GM18526 (cell line): Measurements from ENCODE around the gene OBP2A.

Experiments used
- POLR2A ChIP-seq: IDR thresholded peaks from 3 replicates; pipeline ENCODE4 v1.6.1; 2011; ENCODE audit not compliant: insufficient read length; ENCODE audit errors: extremely low read depth

OBP2A gene

DNA sequence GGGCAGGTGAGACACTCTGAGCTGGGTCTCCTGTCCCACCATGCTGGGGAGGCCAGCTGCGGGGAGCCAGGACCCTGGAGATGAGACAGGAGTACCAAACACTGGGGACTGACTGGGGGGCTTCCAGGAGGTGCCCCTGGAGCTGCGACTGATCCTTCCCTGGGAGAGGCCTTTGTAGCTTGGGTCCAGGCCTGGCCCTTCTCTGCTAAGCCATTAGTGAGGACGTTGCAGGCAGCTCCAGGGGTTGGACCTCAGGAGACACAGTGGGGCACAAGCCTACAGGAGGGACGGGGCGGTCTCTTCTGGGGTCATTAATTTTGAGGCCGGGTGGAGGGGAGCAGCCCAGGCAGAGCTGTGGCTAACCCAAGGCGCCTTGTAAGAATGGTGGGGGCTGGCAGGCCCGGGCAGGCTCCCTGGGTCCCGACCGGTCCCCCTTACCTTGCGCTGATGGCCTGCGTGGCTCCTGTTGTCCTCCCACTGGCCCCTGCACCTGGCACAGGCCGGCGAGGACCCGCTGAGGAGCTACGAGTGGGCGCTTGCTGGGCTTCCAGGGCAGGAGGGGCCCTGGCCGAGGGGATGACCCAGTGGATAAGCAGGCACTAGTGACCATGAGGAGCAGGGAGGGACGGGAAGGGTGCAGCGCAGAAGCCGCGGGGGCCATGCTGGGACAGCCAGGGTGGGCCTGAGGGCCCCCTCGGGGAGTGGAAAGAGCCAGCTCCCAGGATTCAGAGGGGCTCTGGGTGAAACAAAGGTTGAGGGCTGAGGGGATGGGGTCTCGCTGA lies 40.3 kb upstream of the OBP2A start:
- TF ChIP-seq POLR2A, result no peak

DNA sequence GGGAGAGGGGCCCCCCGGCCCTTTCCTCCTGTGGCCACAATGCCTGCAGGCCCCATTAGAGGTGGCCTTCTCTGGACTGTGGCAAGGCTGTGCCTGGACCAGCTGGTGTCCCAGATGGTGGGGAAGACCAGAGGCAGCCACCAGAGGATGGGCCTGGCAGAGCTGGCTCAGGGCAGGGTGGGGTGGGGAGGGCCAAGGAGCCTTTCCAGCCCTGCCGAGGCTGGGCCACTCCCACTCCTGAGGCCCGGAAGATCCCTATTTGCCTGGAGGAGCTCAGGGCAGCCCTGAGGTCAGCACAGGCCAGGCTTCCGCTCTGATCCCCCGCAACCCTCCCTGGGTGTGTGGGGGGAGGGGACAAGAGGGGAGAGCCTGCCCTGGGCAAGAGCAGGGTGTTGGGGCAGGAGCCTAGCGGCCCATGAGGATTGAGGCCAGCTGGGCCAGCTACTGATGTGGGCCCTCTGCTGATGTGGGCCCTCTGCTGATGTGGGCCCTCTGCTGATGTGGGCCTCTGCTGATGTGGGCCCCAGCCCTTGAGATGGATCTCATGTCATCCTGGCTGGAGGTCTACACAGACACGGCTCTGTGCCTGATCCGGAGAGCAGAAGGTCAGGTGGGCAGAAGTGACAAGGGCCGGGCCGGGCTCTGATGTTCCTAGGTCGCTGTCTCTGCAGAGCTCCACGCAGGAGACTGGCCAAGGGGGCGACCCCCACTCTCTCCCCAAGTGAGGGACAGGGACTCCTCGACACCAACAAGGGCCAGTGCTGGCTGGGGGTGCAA lies 39.4 kb upstream of the OBP2A start:
- TF ChIP-seq POLR2A, result no peak

GRCh38 chr9:135507104-135508035 lies 38.6 kb upstream of the OBP2A start:
- TF ChIP-seq POLR2A, result no peak

DNA sequence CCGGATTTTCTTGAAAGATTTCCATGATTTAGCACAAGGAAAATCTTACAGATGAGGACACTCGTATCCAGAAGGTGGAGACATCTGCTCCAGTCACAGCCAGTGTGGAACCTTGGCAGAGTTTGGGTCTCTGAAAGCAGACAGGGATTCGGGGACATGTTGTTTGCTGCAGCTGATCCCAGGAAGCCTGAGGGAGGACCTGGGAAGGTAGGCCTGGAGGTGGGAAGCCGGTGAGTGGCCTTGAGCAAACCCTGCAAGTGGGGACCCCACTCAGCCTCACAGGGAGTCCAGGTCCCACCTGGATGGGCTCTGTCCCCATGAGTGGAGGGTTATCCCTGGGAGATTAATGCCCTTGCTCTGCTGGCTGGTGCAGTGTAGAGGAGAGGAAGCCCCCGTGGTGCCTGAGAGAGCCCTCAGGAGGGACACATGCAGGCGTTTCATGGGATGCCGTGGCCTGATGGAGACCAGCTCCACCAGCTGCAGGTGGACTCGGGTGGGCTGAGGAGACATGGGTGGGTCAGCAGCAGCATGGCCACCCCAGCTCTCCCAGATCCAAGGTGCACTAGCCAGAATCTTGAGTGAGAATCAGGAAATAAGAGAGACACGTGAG lies 37.6 kb upstream of the OBP2A start:
- TF ChIP-seq POLR2A, result no peak

GRCh38 chr9:135509458-135509857 lies 36.5 kb upstream of the OBP2A start:
- TF ChIP-seq POLR2A, result no peak

GRCh38 chr9:135512241-135512603 lies 33.7 kb upstream of the OBP2A start:
- no peak for TF ChIP-seq POLR2A

DNA sequence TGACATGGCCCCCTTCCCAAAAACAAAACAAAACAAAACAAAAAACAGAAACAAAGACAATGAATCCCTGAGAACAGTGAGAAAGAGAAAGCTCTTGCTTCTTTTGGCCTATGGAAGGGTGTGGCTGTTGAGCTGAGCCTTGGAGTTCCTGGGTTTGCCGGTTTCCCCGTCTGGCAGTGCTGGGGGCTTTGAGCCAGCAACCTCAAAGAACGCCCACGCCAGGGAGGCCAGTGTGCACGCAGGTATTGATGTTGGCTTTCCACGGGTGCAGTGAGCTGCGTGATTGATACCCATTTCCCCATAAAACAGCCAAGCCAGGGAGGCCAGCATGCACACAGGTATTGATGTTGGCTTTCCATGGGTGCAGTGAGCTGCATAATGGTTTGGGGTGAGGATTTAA lies 33.0 kb upstream of the OBP2A start:
- TF ChIP-seq POLR2A, result no peak

- no peak for TF ChIP-seq POLR2A
These were observed 32.5 kb upstream of the OBP2A start for GRCh38 chr9:135513351-135513846.

DNA sequence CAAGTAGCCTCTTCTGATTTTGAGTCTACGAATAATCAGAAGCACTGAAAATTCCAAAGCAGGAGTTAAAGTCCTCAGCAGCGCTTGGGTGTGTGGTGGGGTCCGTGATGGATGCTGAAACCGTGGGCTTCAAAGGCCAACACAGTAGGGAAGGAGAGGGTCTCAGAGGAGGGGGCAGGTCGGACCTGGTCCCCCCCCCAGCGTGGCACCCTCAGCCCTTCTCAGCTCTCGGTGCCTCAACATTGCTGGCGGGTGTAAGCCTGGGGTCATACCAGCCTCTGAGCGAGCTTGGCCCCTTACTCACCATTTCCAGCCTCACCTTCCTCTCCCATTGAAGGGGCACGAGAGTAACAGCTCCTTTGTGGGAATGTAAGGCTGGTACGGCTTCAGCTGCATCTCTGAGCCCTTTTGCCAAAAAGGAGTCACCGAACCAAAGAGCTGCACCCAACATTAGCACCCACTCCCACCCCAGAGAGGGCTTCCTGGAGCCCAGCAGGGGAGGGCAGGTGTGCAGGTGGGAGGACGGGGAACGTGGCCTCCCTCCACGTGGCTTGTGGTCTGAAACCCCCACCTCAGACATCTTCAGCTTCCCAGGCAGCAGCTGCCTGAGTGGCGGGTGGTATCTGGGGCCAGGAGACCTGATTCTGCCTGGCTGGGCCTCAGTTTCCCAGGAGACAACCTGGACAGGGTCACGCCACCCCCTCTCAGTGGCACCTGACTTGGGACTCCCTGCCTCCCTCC lies 31.4 kb upstream of the OBP2A start:
- no peak for TF ChIP-seq POLR2A

- TF ChIP-seq POLR2A, result no peak
These were observed 30.6 kb upstream of the OBP2A start for GRCh38 chr9:135515083-135515951.

- TF ChIP-seq POLR2A, result no peak
These were observed 29.6 kb upstream of the OBP2A start for GRCh38 chr9:135516132-135516860.

GRCh38 chr9:135517407-135517822 lies 28.5 kb upstream of the OBP2A start:
- no peak for TF ChIP-seq POLR2A
